22Rv1 (cell line): ENCODE results near the gene NTNG1.
"Not testable (repeated sequence)": the region's sequence is repeated elsewhere in the genome, so short reads cannot be mapped to it uniquely, and the experiment has no call there.

Experiments
- H3K27ac ChIP-seq: fragments of 450-650 bp; 2 replicates; pipeline ENCODE4 v1.5.1; 2017
- ZFX ChIP-seq: fragments of 450-650 bp; IDR thresholded peaks from 2 replicates; pipeline ENCODE4 v1.6.1; 2017; ENCODE audit warnings: antibody characterized with exemption, borderline replicate concordance
- TF ChIP-seq, protein P1 (sequence below): fragments of 450-650 bp; IDR thresholded peaks from 2 replicates; pipeline ENCODE4 v1.5.1; 2017; ENCODE audit warnings: mild to moderate bottlenecking

NTNG1 gene

DNA sequence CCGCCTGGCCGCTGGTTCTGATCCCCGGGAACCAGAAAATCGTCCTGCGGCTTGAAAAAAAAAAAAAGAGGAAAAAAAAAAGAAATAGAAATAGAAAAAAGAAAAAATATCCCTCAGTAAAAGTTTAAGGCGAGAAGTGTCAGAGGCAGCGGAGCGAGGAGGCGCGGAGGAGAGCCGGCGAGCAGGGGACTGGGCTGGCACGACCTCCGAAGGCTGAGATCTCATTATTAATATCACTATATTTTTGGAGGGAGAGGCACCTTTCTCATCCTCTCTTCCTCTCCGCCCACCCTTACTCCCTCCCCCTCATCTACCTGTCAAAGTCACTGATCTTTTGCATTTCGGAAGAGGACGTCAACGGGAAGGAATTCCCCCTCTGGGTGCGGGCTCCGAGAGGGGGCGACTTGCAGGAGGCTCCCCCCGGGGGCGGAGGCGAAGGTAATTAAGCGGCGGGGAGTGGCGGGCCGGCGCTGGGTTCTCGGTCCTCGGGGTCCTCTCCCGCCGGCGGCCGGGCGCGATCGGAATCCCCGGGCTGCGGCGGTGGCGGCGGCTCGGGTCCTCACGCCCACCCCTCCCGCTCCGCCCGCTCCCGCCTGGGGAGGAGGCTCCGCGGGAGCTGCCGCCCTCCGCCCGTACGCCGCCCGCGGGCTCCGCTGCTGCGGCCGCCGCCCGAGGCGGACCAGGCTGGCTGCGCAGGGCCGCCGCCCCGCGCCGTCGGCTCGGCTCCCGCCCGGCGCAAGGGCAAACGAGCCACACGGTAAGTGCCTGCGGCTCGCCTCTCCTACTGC lies at the start of gene NTNG1:
TSS of gene NTNG1 (plus strand) at position 337 of the 788 bp plus-strand sequence.
- peak within 1 kb of the TSS; percentile 56 for H3K27ac ChIP-seq
- TF ChIP-seq ZFX, result no peak
- TF ChIP-seq, protein P1, sequence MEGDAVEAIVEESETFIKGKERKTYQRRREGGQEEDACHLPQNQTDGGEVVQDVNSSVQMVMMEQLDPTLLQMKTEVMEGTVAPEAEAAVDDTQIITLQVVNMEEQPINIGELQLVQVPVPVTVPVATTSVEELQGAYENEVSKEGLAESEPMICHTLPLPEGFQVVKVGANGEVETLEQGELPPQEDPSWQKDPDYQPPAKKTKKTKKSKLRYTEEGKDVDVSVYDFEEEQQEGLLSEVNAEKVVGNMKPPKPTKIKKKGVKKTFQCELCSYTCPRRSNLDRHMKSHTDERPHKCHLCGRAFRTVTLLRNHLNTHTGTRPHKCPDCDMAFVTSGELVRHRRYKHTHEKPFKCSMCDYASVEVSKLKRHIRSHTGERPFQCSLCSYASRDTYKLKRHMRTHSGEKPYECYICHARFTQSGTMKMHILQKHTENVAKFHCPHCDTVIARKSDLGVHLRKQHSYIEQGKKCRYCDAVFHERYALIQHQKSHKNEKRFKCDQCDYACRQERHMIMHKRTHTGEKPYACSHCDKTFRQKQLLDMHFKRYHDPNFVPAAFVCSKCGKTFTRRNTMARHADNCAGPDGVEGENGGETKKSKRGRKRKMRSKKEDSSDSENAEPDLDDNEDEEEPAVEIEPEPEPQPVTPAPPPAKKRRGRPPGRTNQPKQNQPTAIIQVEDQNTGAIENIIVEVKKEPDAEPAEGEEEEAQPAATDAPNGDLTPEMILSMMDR, result no peak

DNA sequence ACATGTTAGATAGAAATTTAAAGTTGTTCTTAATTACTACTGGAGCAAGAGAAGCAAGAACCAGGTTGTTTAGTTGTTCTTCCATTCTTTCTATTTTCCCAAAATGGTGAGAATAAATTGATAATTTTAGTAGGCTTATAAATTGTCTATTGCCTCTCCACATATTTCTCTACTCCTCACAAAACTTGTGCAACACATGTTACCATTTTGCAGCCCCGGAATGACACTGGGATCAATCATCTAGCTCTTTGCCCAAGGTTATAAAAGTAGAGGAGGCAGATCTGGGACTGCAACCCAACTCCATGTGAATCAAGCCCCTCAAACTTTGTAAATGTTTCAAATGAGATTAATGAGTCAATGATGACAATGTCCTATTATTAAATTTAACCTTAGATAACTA lies 49.4 kb upstream of the NTNG1 start:
- no peak overlapping the region for H3K27ac ChIP-seq
- no peak for TF ChIP-seq ZFX

DNA sequence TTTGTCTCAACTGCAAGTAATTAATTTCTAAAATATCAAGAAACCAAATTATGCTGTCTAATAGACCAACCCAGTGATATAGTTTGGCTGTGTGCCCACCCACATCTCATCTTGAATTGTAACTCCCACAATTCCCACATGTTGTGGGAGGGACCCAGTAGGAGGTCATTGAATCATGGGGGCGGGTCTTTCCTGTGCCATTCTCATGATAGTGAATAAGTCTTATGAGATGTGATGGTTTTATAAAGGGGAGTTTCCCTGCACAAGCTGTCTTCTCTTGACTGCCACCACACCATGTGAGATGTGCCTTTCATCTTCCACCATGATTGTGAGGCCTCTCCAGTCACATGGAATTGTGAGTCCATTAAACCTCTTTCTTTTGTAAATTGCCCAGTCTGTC lies 47.4 kb upstream of the NTNG1 start:
- H3K27ac ChIP-seq, result not testable (repeated sequence)

DNA sequence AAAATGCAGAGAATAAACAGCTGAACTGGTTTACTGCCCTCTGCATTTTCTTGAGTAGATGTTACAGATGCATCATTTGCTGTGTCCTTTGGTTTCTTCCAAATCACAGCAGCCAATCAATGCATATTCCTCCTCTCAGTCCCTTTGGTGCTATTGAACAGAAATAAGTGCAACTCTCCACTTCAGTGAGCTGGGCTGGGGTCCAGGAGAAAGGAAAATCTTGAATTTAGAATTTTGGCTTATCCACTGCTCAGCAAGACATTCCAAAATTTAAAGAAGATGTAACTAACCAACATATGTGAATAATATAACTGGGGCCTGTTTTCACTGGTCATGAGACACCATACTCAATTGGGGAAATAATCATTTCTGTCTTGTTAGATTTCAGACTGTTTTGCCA lies 45.2 kb upstream of the NTNG1 start:
- TF ChIP-seq, protein P1, result no peak
- TF ChIP-seq ZFX, result no peak
- no peak overlapping the region for H3K27ac ChIP-seq

DNA sequence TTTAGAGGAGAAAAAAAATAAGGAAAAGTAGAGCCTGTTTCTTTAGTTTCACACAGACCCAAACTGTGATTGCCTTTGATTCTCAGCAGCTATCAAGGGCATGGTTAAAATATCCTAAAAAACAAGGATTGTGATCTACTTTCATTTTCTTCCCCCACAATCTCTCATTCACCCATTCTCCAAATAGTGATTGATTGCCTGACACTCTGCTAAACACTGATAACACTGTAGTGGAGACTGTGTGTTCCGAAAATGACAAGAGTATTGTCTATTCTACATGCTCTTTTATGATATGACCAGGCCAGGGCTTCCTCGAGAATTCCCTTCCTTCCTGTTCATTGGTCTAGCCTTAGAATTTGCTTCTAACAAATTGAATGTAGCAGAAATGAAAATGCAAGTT lies 44.1 kb upstream of the NTNG1 start:
- no peak for TF ChIP-seq ZFX
- TF ChIP-seq, protein P1, result no peak

DNA sequence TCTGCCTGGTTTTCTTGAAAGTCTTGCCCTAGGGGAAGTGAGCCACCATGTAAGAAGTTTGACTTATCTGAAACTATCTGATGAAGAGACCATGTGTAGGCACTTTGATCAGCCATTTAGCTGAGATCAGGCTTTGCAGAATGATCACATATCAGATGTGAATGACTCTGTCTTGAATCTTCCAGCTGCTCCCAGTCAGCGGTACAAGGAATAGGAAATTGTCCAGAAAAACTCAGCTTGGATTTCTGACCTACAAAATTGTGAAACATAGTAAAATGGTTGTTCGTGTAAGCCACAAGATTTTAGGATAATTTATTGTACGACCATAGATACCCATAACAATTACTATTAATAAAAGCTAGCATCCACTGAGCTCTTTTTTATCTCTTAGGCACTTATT lies 41.9 kb upstream of the NTNG1 start:
- TF ChIP-seq, protein P1, result no peak
- no peak for TF ChIP-seq ZFX
- no peak overlapping the region for H3K27ac ChIP-seq

More for the DNA sequence above, 44.1 kb upstream of the NTNG1 start:
- no peak overlapping the region for H3K27ac ChIP-seq

DNA sequence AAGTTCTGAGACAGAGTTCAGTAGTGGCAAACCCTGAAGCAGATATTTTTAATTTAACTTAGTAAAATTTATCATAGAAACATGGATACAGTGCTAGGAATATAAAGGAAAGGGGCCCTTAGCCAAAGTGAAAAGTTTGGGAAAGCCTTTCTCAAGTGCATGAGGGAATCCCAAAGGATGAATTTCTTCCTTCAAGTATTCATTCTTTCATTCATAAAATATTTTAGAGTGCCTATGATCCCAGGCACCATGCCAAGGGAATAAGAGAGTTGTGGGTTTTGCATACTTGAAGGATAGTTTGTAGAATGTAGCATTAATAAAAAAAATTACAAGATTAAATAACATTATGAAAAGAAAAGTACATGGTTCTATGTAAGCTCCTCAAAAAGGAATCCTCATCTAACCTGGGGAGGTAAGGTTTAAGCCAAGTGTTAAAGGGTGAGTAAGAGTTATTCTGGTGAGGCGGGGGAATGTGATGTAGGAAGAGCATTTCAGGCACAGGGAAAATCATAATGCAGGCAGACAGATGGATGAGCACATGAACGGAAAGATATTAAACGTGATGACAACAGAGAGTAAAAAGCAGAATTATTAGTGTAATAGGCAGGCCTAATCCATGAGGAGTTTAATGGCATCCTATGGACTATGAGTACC lies 40.4 kb upstream of the NTNG1 start:
- H3K27ac ChIP-seq, result no peak overlapping the region
- no peak for TF ChIP-seq ZFX
- TF ChIP-seq, protein P1, result no peak

DNA sequence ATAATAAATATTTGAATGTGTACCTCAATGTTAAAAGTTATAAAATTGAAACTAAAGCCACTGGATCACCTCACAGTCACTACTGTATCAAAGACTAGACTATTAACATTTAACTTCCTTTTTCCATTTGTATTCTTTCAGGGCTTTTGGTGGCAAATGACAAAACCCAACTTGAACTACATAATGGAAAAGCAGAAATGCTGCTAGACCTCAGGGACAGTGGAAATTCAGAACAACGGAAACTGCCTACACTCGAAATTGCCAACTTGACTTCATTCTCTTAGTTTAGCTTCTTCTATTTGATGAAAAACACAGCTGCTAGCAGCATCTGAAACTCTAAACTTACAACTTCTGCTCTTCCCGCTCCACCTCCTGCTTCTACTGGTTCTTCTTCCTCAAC lies 34.9 kb upstream of the NTNG1 start:
- H3K27ac ChIP-seq, result no peak overlapping the region
- TF ChIP-seq, protein P1, result no peak
- TF ChIP-seq ZFX, result no peak
